Measurements from ENCODE around the gene OR4D11.

Gene OR4D11

GRCh38 chr11:59503276-59503675 lies at the start of gene OR4D11:
Gene OR4D11 (plus strand): TSS chr11:59503576. CDS start chr11:59503576, 0 bp downstream.
- DNase-seq (ENCODE audit: low read depth, low spot score) = no peak
- Histone ChIP-seq H3K9me3 (ENCODE audit: control insufficient read depth, insufficient read depth, low read length) (no peaks in the 10 kb centered on the region), H3K27ac (ENCODE audit: low read length) (no peak within 1 kb of the TSS), H3K36me3 (ENCODE audit: control insufficient read depth, insufficient read depth, low read length) (no peaks in the 10 kb centered on the region), H3K4me1 (ENCODE audit: control insufficient read depth, insufficient read depth, low read length) (no peaks in the 10 kb centered on the region), H3K27me3 (ENCODE audit: control insufficient read depth, insufficient read depth, low read length) (no peaks in the 10 kb centered on the region), H3K4me3 (ENCODE audit: low read length) (no peak within 1 kb of the TSS)

DNA sequence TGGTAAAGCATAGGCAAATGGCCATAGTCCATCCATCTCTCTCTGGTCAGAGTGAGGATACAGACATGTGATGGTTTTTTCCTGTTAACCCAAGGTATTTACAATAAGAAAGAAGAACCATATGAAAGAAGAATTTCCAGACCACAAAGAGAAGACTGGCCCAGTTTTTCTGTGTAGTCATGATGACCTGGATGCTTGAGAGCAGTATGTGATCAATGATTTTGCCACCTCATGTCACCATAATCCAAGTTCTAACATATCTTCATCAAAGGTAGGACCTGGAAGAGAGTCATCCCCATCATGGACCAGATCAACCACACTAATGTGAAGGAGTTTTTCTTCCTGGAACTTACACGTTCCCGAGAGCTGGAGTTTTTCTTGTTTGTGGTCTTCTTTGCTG lies 46.7 kb upstream of the OR4D11 start, which contains the start of gene OR4D6:
TSS of gene OR4D6 (plus strand) at position 301 of the 400 bp plus-strand sequence. CDS start at position 301, 0 bp downstream.
- Histone ChIP-seq H3K36me3 (ENCODE audit: control insufficient read depth, insufficient read depth, low read length) (no peaks in the 10 kb centered on the region), H3K27me3 (ENCODE audit: control insufficient read depth, insufficient read depth, low read length) (no peaks in the 10 kb centered on the region), H3K9me3 (ENCODE audit: control insufficient read depth, insufficient read depth, low read length) (no peaks in the 10 kb centered on the region), H3K4me3 (ENCODE audit: low read length) (no peak within 1 kb of the TSS), H3K4me1 (ENCODE audit: control insufficient read depth, insufficient read depth, low read length) (no peaks in the 10 kb centered on the region), H3K27ac (ENCODE audit: low read length) (no peak within 1 kb of the TSS)
- WGBS (ENCODE audit: insufficient coverage, insufficient read length) = no CpG with 5 or more reads among the region's 2 CpGs
- DNase-seq (ENCODE audit: low read depth, low spot score) = no peak

- no peak for DNase-seq (ENCODE audit: low read depth, low spot score)
- Histone ChIP-seq H3K4me1 (ENCODE audit: control insufficient read depth, insufficient read depth, low read length) (no peaks in the 10 kb centered on the region), H3K36me3 (ENCODE audit: control insufficient read depth, insufficient read depth, low read length) (no peaks in the 10 kb centered on the region), H3K4me3 (ENCODE audit: low read length) (no peak overlapping the region), H3K27me3 (ENCODE audit: control insufficient read depth, insufficient read depth, low read length) (no peaks in the 10 kb centered on the region), H3K27ac (ENCODE audit: low read length) (no peak overlapping the region), H3K9me3 (ENCODE audit: control insufficient read depth, insufficient read depth, low read length) (no peaks in the 10 kb centered on the region)
- no CpG with 5 or more reads among the region's 3 CpGs for WGBS (ENCODE audit: insufficient coverage, insufficient read length)
These were observed 43.5 kb upstream of the OR4D11 start for GRCh38 chr11:59459916-59460315.

GRCh38 chr11:59463190-59463641 lies 40.2 kb upstream of the OR4D11 start:
- Histone ChIP-seq H3K27me3 (ENCODE audit: control insufficient read depth, insufficient read depth, low read length) (no peaks in the 10 kb centered on the region), H3K36me3 (ENCODE audit: control insufficient read depth, insufficient read depth, low read length) (no peaks in the 10 kb centered on the region), H3K27ac (ENCODE audit: low read length) (no peak overlapping the region), H3K4me1 (ENCODE audit: control insufficient read depth, insufficient read depth, low read length) (no peaks in the 10 kb centered on the region), H3K9me3 (ENCODE audit: control insufficient read depth, insufficient read depth, low read length) (no peaks in the 10 kb centered on the region), H3K4me3 (ENCODE audit: low read length) (no peak overlapping the region)
- no peak for DNase-seq (ENCODE audit: low read depth, low spot score)
- WGBS (ENCODE audit: insufficient coverage, insufficient read length) = no CpG with 5 or more reads among the region's 5 CpGs

DNA sequence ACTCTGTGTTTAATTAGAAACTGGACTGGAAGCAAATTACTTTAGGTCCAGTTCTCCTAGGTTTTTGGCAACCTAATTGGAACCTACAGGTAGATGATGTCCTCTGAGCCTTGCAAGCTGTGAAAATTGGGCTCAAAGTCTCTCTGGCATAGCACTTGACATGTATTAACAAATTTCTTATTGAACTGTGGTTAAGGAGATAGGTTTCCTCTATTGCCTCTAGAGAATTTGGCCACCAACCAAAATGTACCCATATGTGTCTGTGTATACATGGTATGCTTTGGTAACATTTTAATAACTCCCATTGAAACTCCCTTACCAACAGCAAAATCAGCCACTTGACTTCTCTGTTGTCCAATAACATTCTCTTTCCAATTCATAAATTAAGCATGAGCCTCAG lies 30.4 kb upstream of the OR4D11 start, which contains the start of gene OR4D10:
TSS of gene OR4D10 (plus strand) at position 301 of the 400 bp plus-strand sequence. CDS start 4,115 bp downstream, outside the sequence.
- Histone ChIP-seq H3K4me3 (ENCODE audit: low read length) (no peak within 1 kb of the TSS), H3K27ac (ENCODE audit: low read length) (no peak within 1 kb of the TSS), H3K4me1 (ENCODE audit: control insufficient read depth, insufficient read depth, low read length) (no peaks in the 10 kb centered on the region), H3K36me3 (ENCODE audit: control insufficient read depth, insufficient read depth, low read length) (no peaks in the 10 kb centered on the region), H3K9me3 (ENCODE audit: control insufficient read depth, insufficient read depth, low read length) (no peaks in the 10 kb centered on the region), H3K27me3 (ENCODE audit: control insufficient read depth, insufficient read depth, low read length) (no peaks in the 10 kb centered on the region)
- DNase-seq (ENCODE audit: low read depth, low spot score) = no peak

DNA sequence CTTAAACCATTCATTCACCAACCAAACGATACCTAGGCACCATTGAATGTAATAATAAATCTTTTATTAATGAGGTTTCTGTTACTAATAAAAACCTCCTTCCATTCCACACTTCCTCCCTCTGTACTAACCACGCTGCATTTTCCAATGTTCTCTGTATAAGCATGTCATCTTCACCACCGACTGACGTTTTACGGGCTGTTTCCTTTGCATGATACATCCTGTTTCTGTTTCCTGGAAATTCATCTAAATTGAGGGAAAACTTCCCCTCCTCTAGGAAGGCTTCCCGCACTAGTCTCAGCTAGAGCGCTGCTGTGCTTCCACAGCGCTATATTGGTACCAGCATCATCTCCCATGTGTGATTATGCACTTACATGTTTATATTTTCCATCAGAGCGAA lies 28.2 kb upstream of the OR4D11 start:
- no CpG with 5 or more reads among the region's 9 CpGs for WGBS (ENCODE audit: insufficient coverage, insufficient read length)
- Histone ChIP-seq H3K27ac (ENCODE audit: low read length) (no peak overlapping the region), H3K9me3 (ENCODE audit: control insufficient read depth, insufficient read depth, low read length) (no peaks in the 10 kb centered on the region), H3K27me3 (ENCODE audit: control insufficient read depth, insufficient read depth, low read length) (no peaks in the 10 kb centered on the region), H3K4me1 (ENCODE audit: control insufficient read depth, insufficient read depth, low read length) (no peaks in the 10 kb centered on the region), H3K36me3 (ENCODE audit: control insufficient read depth, insufficient read depth, low read length) (no peaks in the 10 kb centered on the region), H3K4me3 (ENCODE audit: low read length) (no peak overlapping the region)
- no peak for DNase-seq (ENCODE audit: low read depth, low spot score)

- DNase-seq (ENCODE audit: low read depth, low spot score) = no peak
- H3K4me3 ChIP-seq (ENCODE audit: low read length) = no peak overlapping the region
These were observed 23.5 kb upstream of the OR4D11 start for GRCh38 chr11:59479906-59480305.

DNA sequence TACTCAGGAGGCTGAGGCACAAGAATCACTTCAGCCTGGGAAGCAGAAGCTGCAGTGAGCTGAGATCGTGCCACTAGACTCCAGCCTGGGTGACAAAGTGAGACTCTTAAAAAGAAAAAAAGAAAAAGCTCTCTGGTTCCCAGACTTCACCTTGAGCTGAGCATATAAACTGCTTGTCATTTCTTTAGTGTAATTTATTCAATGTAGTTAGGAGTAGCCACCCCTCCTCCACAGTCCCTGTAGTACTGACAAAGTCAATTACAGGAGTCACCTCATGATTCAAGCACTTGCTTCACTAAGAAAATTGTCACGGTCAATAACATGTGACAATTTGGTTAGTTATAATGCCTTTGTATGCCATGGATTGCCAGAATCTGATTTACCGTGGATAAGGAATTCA lies 23.0 kb upstream of the OR4D11 start:
- no CpG with 5 or more reads among the region's 3 CpGs for WGBS (ENCODE audit: insufficient coverage, insufficient read length)
- H3K9me3 ChIP-seq (ENCODE audit: control insufficient read depth, insufficient read depth, low read length) = no peaks in the 10 kb centered on the region
- no peaks in the 10 kb centered on the region for H3K36me3 ChIP-seq (ENCODE audit: control insufficient read depth, insufficient read depth, low read length)
- no peak overlapping the region for H3K27ac ChIP-seq (ENCODE audit: low read length)
- no peaks in the 10 kb centered on the region for H3K27me3 ChIP-seq (ENCODE audit: control insufficient read depth, insufficient read depth, low read length)
- no peaks in the 10 kb centered on the region for H3K4me1 ChIP-seq (ENCODE audit: control insufficient read depth, insufficient read depth, low read length)
- H3K4me3 ChIP-seq (ENCODE audit: low read length) = no peak overlapping the region
- DNase-seq (ENCODE audit: low read depth, low spot score) = no peak

More at GRCh38 chr11:59479906-59480305, 23.5 kb upstream of the OR4D11 start:
- H3K9me3 ChIP-seq (ENCODE audit: control insufficient read depth, insufficient read depth, low read length) = no peaks in the 10 kb centered on the region
- H3K36me3 ChIP-seq (ENCODE audit: control insufficient read depth, insufficient read depth, low read length) = no peaks in the 10 kb centered on the region
- no peaks in the 10 kb centered on the region for H3K27me3 ChIP-seq (ENCODE audit: control insufficient read depth, insufficient read depth, low read length)
- H3K27ac ChIP-seq (ENCODE audit: low read length) = no peak overlapping the region
- no peaks in the 10 kb centered on the region for H3K4me1 ChIP-seq (ENCODE audit: control insufficient read depth, insufficient read depth, low read length)

GRCh38 chr11:59501931-59502330 lies 1.4 kb upstream of the OR4D11 start:
- H3K27me3 ChIP-seq (ENCODE audit: control insufficient read depth, insufficient read depth, low read length) = no peaks in the 10 kb centered on the region
- H3K36me3 ChIP-seq (ENCODE audit: control insufficient read depth, insufficient read depth, low read length) = no peaks in the 10 kb centered on the region
- no CpG with 5 or more reads among the region's 1 CpG for WGBS (ENCODE audit: insufficient coverage, insufficient read length)
- no peaks in the 10 kb centered on the region for H3K9me3 ChIP-seq (ENCODE audit: control insufficient read depth, insufficient read depth, low read length)
- H3K4me3 ChIP-seq (ENCODE audit: low read length) = no peak overlapping the region
- no peak overlapping the region for H3K27ac ChIP-seq (ENCODE audit: low read length)
- no peaks in the 10 kb centered on the region for H3K4me1 ChIP-seq (ENCODE audit: control insufficient read depth, insufficient read depth, low read length)
- DNase-seq (ENCODE audit: low read depth, low spot score) = no peak

GRCh38 chr11:59510941-59511589 lies 7.7 kb downstream of the OR4D11 start, which contains the start of gene OR4D9:
Gene OR4D9 (plus strand): TSS chr11:59511539. CDS start chr11:59514913, 3,374 bp downstream.
- Histone ChIP-seq H3K4me3 (ENCODE audit: low read length) (no peak within 1 kb of the TSS), H3K36me3 (ENCODE audit: control insufficient read depth, insufficient read depth, low read length) (no peaks in the 10 kb centered on the region), H3K9me3 (ENCODE audit: control insufficient read depth, insufficient read depth, low read length) (no peaks in the 10 kb centered on the region), H3K27me3 (ENCODE audit: control insufficient read depth, insufficient read depth, low read length) (no peaks in the 10 kb centered on the region), H3K27ac (ENCODE audit: low read length) (no peak within 1 kb of the TSS), H3K4me1 (ENCODE audit: control insufficient read depth, insufficient read depth, low read length) (no peaks in the 10 kb centered on the region)
- no CpG with 5 or more reads among the region's 2 CpGs for WGBS (ENCODE audit: insufficient coverage, insufficient read length)
- DNase-seq (ENCODE audit: low read depth, low spot score) = no peak

DNA sequence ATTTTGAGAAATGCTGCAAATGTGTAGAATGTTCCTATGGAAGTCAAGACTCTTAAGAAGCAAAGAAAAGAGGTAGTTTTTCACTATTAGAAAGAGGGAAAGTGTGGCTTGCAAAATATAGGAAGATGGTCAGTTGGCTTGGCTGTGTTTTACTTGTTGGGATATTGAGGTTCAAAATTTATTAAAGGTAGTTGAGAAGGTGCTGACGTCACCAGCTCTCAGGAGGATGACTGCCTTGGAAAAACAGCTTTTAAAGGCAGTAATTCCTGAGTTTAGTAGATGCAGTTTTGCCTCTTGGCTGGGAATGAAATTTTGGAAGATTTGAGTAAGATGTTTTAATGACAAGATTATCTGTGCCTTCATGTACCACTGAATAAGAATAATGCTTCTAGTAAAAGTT lies 8.3 kb downstream of the OR4D11 start:
- Histone ChIP-seq H3K4me3 (ENCODE audit: low read length) (no peak overlapping the region), H3K27me3 (ENCODE audit: control insufficient read depth, insufficient read depth, low read length) (no peaks in the 10 kb centered on the region), H3K4me1 (ENCODE audit: control insufficient read depth, insufficient read depth, low read length) (no peaks in the 10 kb centered on the region), H3K27ac (ENCODE audit: low read length) (no peak overlapping the region), H3K9me3 (ENCODE audit: control insufficient read depth, insufficient read depth, low read length) (no peaks in the 10 kb centered on the region), H3K36me3 (ENCODE audit: control insufficient read depth, insufficient read depth, low read length) (no peaks in the 10 kb centered on the region)
- DNase-seq (ENCODE audit: low read depth, low spot score) = no peak
- WGBS (ENCODE audit: insufficient coverage, insufficient read length) = no CpG with 5 or more reads among the region's 1 CpG
